ENCODE measurements around the gene SEL1L2.

Gene SEL1L2

DNA sequence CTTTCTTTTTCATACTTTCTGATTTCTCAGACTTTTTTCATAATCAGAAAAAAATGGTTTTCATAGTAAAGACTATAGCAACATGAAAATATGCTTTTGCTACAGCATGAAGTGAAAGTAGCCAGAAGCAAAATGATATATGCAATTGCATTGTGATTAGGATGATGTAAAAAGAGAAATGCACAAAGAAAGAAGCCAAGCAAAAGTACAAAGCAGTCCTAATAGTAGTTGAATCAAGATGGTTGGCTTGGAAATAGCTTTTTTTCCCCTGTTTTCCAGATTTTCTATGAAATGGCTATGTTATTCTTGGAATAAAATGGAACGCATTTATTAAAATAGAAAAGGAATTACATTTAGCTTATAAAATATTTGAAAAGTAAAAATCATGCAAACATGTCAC lies 77.3 kb downstream of the SEL1L2 start:
- Mint-ChIP-seq H3K4me1 (ENCODE audit: low read depth) (no peaks in the 10 kb centered on the region), H3K4me3 (no peak overlapping the region), H3K36me3 (ENCODE audit: low read depth) (no peaks in the 10 kb centered on the region), H3K27me3 (peaks cover 1% of the 10 kb centered on the region), H3K27ac (no peak overlapping the region), H3K9me3 (no peaks in the 10 kb centered on the region)
- intact Hi-C loops (cut with micrococcal nuclease), result no loop called here

DNA sequence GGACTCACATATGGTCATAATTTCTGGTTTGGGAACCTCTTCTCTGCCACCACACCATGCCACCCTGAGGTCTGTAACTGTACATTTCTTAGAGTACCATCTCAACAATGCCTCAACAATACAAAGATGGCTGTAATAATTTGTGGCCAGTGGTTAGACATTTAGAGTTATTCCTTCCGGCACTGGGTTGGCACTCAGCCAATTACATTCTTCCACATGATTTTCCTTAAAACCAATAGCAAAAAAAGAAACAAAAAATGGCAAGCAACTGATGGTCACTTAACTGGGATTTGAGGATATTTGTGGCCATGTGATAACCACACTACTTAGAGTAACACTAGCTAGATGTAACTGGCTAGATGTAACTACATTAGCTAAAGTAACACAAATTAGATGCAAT lies 79.9 kb downstream of the SEL1L2 start:
- Mint-ChIP-seq H3K4me3 (no peak overlapping the region), H3K9me3 (no peaks in the 10 kb centered on the region), H3K4me1 (ENCODE audit: low read depth) (no peaks in the 10 kb centered on the region), H3K27me3 (peaks cover 1% of the 10 kb centered on the region), H3K36me3 (ENCODE audit: low read depth) (no peaks in the 10 kb centered on the region), H3K27ac (no peak overlapping the region)
- intact Hi-C loops (cut with micrococcal nuclease), result no loop called here

DNA sequence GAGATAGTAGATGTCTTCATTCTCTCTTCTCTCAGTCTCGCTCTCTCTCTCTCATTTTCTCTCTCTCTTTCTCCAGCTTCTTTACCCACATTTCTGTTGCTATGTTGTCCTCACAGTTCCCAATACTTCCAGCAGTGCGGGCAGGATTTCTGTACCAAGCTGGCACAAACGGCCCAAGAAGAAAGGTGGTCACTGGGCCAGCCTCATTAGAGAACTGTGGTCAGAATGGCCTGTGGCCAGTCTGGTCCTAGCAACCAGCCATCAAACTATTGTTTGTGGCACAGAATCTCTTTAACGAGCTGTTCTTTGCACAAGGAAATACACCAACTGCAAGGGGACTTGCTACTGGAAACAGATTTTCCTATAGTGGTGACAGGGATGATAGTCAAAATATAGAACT lies 81.3 kb downstream of the SEL1L2 start:
- Mint-ChIP-seq H3K4me1 (ENCODE audit: low read depth) (no peaks in the 10 kb centered on the region), H3K9me3 (no peaks in the 10 kb centered on the region), H3K27me3 (peaks cover 1% of the 10 kb centered on the region), H3K4me3 (no peak overlapping the region), H3K36me3 (ENCODE audit: low read depth) (no peaks in the 10 kb centered on the region), H3K27ac (no peak overlapping the region)
- intact Hi-C loops (cut with micrococcal nuclease), result no loop called here

DNA sequence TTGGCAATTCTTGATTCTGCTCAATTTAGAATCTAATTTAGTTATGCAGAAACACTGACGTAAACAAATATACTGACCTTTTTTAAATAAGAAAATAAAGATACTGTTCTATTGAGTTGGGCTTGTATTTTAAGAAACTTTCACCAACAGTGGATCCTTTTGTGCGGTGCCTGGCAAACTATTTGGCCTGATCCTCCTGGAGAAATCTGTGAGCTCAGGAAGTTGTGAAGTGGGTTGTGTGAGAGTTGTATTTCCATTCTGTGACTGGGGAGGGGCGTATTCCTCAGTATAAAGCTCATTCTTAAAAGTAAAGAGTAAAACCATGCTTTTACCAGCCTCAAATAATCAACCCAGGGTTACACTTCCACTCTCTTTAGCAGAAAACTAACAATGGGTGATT lies 85.6 kb downstream of the SEL1L2 start:
- H3K4me1 Mint-ChIP-seq (ENCODE audit: low read depth), result no peaks in the 10 kb centered on the region
- intact Hi-C loops (cut with micrococcal nuclease), result no loop called here
- H3K4me3 Mint-ChIP-seq, result no peak overlapping the region
- no peaks in the 10 kb centered on the region for H3K9me3 Mint-ChIP-seq
- no peaks in the 10 kb centered on the region for H3K36me3 Mint-ChIP-seq (ENCODE audit: low read depth)
- H3K27me3 Mint-ChIP-seq, result peaks cover 1% of the 10 kb centered on the region
- H3K27ac Mint-ChIP-seq, result no peak overlapping the region

DNA sequence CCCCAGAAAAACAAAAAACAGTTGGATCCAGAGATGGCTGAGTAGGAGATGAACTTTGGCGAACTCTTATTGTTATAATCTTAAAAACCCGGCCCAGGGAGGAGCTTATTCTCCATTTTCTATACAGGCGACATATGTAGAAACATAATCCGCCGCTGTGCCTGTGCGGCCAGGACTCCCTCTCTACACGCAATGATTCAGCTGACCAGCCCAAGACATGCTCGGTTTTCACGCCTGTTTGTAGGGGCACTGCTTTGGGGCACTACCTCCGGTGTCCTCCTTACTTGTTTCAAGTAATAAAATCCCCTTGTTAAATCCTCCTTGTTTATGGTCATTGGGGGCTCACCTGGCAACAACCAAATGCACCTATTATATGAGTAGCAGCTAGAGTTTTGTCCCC lies 89.9 kb downstream of the SEL1L2 start:
- no peaks in the 10 kb centered on the region for H3K9me3 Mint-ChIP-seq
- no peaks in the 10 kb centered on the region for H3K4me1 Mint-ChIP-seq (ENCODE audit: low read depth)
- no peak overlapping the region for H3K4me3 Mint-ChIP-seq
- intact Hi-C loops (cut with micrococcal nuclease), result no loop called here
- H3K27me3 Mint-ChIP-seq, result no peaks in the 10 kb centered on the region
- no peaks in the 10 kb centered on the region for H3K36me3 Mint-ChIP-seq (ENCODE audit: low read depth)
- H3K27ac Mint-ChIP-seq, result no peak overlapping the region

DNA sequence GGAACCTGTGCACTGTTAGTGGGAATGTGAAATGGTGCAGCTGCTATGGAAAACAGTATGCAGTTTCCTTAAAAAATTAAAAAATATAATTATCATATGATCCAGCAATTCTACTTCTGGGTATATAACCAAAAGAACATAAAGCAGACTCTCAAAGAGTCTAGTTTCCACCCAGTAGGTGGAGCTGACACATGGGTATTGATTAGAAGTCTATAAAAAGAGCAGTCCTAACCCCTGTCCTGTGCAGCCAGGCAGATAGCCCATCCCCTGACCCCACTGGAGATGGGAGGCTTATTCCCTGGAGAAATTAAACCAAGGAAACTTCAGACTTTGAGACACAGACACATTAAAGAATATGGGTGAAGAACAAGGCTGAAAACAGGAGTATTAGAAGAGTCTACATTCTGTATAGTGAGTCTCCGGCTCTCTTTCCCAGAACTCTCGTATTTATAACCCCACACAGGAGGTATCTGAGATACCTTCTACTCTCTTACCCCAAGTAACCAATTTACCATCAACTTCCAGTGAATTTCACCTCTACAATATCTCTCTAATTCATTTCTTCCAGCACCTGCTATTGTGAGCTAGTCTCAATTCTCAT lies 92.3 kb downstream of the SEL1L2 start:
- intact Hi-C loops (cut with micrococcal nuclease), result no loop called here
- no peak overlapping the region for H3K4me3 Mint-ChIP-seq
- H3K4me1 Mint-ChIP-seq (ENCODE audit: low read depth), result no peaks in the 10 kb centered on the region
- H3K9me3 Mint-ChIP-seq, result peaks cover 7% of the 10 kb centered on the region
- H3K36me3 Mint-ChIP-seq (ENCODE audit: low read depth), result no peaks in the 10 kb centered on the region
- H3K27ac Mint-ChIP-seq, result no peak overlapping the region
- H3K27me3 Mint-ChIP-seq, result peaks cover 2% of the 10 kb centered on the region

DNA sequence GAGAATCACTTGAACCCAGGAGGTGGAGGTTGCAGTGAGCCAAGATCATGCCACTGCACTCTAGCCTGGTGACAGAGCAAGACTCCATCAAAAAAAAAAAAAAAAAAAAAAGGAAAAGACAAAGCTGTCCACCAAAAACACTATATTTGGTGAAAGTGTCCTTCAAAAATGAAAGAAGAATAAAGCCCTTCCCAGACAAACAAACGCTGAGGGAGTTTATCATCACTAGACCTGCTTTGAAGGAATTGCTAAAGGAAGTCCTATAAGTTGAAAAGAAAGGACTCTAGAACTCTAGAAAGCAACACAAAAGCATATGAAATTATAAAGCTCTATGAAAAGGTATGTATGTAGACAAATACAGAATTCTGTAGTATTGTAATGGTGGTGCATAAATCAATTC lies 98.8 kb downstream of the SEL1L2 start:
- H3K4me1 Mint-ChIP-seq (ENCODE audit: low read depth), result no peaks in the 10 kb centered on the region
- peaks cover 36% of the 10 kb centered on the region for H3K9me3 Mint-ChIP-seq
- no peak overlapping the region for H3K4me3 Mint-ChIP-seq
- H3K27me3 Mint-ChIP-seq, result peaks cover 5% of the 10 kb centered on the region
- intact Hi-C loops (cut with micrococcal nuclease), result no loop called here
- H3K36me3 Mint-ChIP-seq (ENCODE audit: low read depth), result no peaks in the 10 kb centered on the region
- no peak overlapping the region for H3K27ac Mint-ChIP-seq

DNA sequence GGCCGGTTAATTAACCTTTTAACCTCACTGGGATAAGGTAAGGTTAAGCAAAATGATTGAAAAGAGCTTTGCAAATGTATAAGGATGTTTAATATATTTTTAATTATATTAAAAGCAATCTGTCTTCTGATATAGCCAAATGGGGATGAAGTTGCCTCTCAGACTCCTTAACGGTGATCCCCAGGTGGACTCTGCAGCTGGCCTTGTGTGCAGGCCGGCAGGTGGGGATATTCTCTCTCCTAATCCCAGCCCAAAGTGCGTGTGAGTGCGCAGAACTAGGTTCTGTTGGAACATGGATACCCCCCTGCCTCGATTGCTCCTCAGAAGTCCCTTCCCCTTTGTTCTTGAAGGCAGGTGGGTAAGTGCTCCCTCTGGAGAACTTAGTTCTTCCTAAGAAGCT lies 105.6 kb downstream of the SEL1L2 start:
- H3K4me1 Mint-ChIP-seq (ENCODE audit: low read depth), result peaks cover 6% of the 10 kb centered on the region
- peaks cover 3% of the 10 kb centered on the region for H3K27me3 Mint-ChIP-seq
- H3K27ac Mint-ChIP-seq, result no peak overlapping the region
- no peaks in the 10 kb centered on the region for H3K36me3 Mint-ChIP-seq (ENCODE audit: low read depth)
- H3K9me3 Mint-ChIP-seq, result peaks cover under 1% of the 10 kb centered on the region
- no peak overlapping the region for H3K4me3 Mint-ChIP-seq
- intact Hi-C loops (cut with micrococcal nuclease), result no loop called here

DNA sequence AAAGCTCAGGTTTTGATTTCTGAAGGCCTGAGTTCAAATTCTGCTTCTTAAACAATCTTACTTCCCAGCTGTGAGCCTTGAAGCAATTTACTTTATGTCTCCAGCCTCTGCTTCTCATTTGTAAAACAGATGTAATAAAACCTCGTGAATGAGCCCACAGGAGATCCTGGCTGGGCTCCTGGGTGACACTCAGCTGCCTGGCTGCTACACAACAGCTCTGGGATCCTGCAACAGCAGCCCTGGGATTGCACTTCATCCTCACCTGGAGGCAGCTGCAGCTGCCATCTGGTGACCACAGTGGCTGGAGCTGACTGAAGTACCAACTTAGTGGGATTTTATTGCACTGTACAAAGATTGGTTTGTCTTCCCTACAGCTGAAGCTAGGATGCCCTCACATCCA lies 107.0 kb downstream of the SEL1L2 start:
- intact Hi-C loops (cut with micrococcal nuclease), result no loop called here
- Mint-ChIP-seq H3K4me1 (ENCODE audit: low read depth) (peaks cover 6% of the 10 kb centered on the region), H3K9me3 (no peaks in the 10 kb centered on the region), H3K27me3 (peaks cover 3% of the 10 kb centered on the region), H3K27ac (no peak overlapping the region), H3K36me3 (ENCODE audit: low read depth) (no peaks in the 10 kb centered on the region), H3K4me3 (no peak overlapping the region)

DNA sequence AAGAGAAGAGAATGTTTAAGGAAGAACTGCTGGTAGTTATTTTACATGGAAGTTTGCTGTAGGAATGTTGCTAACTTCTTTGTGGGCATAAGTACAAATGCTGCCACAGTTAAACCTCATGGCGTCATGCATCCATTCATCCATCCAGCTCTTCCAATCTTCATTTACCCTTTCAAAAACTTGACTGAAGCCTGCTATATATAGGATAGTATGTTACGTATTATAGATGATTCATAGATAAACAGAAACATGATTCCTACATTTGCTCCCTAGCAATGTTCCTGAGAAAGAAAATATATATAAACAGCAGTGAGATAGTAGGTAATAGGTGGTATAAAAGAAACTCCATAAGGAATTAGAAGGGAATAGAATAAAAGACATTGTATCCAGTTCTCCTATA lies 111.8 kb downstream of the SEL1L2 start:
- intact Hi-C loops (cut with micrococcal nuclease), result no loop called here
- Mint-ChIP-seq H3K4me1 (ENCODE audit: low read depth) (no peaks in the 10 kb centered on the region), H3K36me3 (ENCODE audit: low read depth) (no peaks in the 10 kb centered on the region), H3K27me3 (no peaks in the 10 kb centered on the region), H3K4me3 (no peak overlapping the region), H3K9me3 (no peaks in the 10 kb centered on the region), H3K27ac (no peak overlapping the region)

DNA sequence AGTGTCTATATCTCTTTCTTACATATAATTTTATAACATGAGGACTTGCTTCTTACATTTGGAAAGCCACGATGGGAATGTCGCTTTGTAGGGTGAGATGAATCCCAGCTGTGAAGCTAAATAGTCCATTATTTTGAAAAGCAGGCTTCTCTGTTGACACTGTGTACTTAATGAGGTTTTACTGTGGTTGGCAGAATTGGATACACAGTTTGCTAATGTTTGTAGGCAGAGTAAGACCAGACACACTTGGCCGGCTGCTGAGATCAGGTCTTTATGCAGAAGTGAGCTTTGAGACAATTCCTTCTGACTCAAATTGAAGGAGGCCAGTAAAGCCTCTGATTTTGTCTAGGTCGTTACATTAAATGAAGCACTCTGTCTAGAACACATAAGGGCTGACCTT lies 112.6 kb downstream of the SEL1L2 start:
- H3K27ac Mint-ChIP-seq, result no peak overlapping the region
- no peaks in the 10 kb centered on the region for H3K27me3 Mint-ChIP-seq
- no peaks in the 10 kb centered on the region for H3K9me3 Mint-ChIP-seq
- no peaks in the 10 kb centered on the region for H3K36me3 Mint-ChIP-seq (ENCODE audit: low read depth)
- no peaks in the 10 kb centered on the region for H3K4me1 Mint-ChIP-seq (ENCODE audit: low read depth)
- no peak overlapping the region for H3K4me3 Mint-ChIP-seq
- intact Hi-C loops (cut with micrococcal nuclease), result no loop called here

DNA sequence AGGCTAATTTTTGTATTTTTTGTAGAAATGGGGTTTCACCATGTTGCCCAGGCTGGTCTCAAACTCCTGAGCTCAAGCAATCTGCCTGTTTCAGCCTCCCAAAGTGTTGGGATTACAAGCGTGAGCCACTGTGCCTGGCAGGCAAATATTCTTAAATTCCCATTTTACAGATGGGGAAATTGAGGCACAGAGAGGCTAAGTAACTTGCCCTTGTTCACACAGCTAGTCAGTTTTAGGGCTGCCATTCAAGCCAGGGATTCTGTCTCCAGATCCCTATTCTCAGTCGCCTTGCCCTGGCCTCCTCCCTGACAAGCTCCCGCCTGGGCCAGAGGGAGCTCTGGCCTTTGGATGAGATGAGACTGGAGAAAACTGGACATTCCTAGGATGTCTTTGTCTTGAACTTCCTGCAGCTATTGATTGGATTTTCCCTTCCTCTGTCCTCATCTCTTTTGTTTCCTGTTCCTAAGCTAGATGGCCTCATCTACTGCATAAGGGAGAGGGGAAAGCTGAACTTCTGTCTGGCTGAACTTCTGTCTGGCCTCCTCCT lies 115.1 kb downstream of the SEL1L2 start:
- Mint-ChIP-seq H3K27me3 (no peaks in the 10 kb centered on the region), H3K9me3 (no peaks in the 10 kb centered on the region), H3K4me1 (ENCODE audit: low read depth) (peaks cover 2% of the 10 kb centered on the region), H3K27ac (no peak overlapping the region), H3K4me3 (no peak overlapping the region), H3K36me3 (ENCODE audit: low read depth) (no peaks in the 10 kb centered on the region)
- intact Hi-C loops (cut with micrococcal nuclease), result no loop called here

DNA sequence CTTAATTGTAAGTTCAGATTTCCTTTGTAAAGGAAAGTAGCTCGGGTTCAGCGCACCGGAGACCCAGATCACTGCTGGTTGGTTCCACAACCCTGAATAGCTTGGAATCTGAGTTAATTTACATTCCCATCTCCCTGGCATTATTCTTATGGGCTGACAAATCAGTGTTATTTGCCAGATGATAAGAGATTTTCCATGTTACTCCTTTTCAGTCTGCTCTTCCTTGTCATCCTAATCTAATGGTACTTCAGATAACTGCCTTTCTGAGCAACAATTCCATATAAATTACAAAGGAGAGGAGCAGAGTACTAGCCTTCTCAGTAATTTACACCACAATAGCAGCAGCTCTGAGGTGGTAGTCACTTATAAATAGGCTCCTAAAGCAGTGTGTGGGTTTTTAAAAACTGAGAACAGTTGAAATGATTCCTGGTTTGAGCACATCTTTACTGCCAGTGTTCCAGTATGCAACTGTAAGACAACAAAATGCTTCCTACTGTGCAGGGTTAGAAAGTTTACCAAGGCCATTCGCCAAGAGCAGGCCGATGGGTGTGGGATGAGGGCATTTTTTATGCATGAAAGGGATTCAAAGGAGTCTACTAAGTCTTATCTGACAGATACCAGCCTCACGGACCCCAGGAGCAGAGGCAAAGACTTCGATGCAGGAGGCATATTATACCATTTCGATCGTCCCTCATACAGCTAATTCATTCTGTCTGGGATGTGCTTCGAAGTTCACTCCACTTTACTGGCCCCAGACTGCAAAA lies 115.8 kb downstream of the SEL1L2 start:
- H3K4me3 Mint-ChIP-seq, result no peak overlapping the region
- intact Hi-C loops (cut with micrococcal nuclease), result no loop called here
- H3K27ac Mint-ChIP-seq, result no peak overlapping the region
- H3K27me3 Mint-ChIP-seq, result no peaks in the 10 kb centered on the region
- H3K36me3 Mint-ChIP-seq (ENCODE audit: low read depth), result no peaks in the 10 kb centered on the region
- no peaks in the 10 kb centered on the region for H3K9me3 Mint-ChIP-seq
- H3K4me1 Mint-ChIP-seq (ENCODE audit: low read depth), result peaks cover 5% of the 10 kb centered on the region

DNA sequence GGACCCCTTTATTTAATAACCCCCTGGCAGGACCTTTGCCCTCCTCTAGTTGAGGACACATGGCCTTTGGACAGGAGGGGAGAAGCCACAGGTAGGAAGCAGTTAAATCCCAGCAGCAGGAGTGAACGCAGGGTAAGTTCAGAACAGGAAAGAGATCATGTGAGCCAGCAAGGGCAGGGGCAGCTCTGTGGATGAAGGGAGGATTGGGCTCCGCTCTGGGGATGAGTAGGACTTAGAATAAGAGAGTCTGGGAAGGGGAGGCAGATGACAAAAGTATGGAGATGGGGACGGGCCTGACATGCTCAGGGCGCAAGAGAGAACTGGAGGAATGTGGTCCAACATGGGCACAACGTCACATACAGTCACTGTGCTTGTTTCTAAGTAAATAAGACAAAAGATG lies 116.6 kb downstream of the SEL1L2 start:
- Mint-ChIP-seq H3K27me3 (no peaks in the 10 kb centered on the region), H3K36me3 (ENCODE audit: low read depth) (no peaks in the 10 kb centered on the region), H3K27ac (no peak overlapping the region), H3K9me3 (no peaks in the 10 kb centered on the region), H3K4me3 (no peak overlapping the region), H3K4me1 (ENCODE audit: low read depth) (peaks cover 5% of the 10 kb centered on the region)
- intact Hi-C loops (cut with micrococcal nuclease), result no loop called here
